HG03460 (cell line): ENCODE measurements around the gene NCAN.
"Not testable (repeated sequence)": the region's sequence is repeated elsewhere in the genome, so short reads cannot be mapped to it uniquely, and the experiment has no call there.

Experiments used
- ATAC-seq: cut with Tn5 transposase; IDR thresholded peaks from one replicate; pipeline ENCODE4 v1.9.1; 2021; ENCODE audit not compliant: unreplicated experiment

NCAN gene

DNA sequence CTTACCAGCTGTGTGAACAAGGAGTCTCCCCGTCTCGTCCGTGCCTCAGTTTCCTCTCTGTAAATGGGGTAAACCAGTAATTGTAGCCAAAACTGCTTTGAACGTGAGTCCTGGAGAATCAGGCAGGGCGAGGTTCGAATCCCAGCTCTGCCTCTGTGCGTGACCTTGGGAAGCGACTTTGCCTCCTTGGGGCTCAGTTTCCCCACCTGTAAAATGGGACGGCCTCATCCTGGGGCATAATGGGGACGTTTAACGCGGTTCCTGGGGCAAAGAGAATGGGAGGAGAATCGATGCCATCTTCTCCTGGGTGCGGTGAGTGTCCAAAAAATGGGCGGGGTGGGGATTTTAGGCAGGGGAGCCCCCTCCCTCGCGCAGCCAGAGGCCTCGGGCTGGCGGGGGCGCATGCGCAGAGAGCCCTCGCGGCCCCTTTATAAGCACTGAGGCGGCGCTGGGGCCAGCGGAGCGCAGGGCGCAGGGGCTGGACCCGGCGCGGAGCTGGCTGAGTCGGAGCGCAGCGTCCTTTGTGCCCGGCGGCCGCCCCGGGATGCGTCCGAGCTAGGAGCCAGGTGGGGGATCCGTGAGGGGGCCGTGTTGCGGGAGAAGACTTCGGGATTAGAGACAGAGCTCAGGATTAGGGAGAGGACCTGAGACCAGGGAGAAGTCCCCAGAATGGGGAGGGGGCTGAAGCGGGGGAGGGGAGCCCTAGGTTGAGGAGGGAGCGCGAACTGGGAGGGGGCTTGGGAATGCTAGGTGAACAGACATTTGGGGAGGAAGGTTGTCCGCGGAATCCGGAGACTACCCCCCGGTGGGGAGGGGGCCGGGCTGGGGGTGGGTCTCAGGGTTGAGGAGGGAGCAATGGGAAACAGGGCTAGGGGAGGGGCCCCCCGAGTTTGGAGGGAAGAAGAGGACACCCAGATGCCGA, at the start of gene NCAN:
Gene NCAN (plus strand): TSS at position 460 of the 922 bp plus-strand sequence. CDS start 4,996 bp downstream, outside the sequence.
- no peak for ATAC-seq

DNA sequence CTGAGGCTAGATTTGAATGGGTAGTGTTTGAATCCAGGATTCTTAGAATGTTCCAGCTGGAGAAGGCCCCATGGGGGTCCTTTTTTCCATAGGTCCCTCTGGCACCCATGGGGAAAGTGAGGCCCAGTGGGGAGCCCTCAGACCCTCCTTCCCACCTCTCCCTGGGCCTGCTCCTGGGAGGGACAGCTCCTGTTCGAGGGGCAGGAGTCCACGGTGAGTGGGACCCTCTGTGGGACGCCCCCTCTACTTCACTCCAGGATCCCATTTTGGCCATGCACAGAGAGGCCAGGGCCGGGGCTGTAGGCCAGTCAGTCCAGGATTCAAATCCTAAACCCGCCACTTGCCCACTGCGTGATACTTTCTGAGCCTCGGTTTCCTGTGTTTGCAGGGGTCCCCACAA, 49.3 kb upstream of the NCAN start:
- ATAC-seq, result no peak

DNA sequence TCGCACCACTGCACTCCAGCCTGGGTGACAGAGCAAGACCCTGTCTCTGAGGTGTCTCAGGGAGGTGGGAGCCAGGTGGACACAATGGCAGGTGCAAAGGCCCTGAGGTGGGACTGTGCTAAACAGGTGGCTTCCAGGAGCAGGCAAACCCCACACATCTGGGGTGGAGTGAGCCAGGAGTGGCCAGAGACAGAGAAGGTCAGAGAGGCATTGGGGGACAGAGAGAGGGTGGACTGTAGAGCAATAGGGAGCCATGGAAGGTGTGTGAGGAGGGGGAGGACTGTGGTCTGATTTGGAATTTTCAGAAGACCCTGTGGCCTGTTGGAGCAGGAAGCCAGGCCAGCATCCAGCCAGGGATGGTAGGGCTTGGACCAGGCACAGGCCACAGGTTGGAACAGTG, 46.4 kb upstream of the NCAN start:
- ATAC-seq, result no peak

DNA sequence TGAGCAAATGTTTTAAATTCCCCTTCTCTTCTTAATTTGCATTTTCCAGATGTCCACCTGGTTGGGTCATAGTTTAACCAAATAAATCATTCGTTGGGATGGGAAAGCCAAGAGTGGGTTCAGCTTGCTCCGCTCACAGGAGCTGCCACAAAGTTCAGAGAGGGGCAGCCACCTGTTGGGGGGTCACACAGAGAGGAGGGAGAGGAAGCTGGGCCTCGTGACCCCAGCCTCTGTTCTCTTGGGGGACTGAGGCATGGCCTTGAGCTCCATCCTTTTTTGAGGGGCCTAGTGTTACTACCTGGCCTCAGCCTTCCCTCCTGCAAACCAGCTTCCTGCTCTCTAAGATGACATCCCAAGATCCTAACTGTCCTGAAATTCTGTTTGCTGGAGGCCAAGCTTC, 44.1 kb upstream of the NCAN start:
- no peak for ATAC-seq

DNA sequence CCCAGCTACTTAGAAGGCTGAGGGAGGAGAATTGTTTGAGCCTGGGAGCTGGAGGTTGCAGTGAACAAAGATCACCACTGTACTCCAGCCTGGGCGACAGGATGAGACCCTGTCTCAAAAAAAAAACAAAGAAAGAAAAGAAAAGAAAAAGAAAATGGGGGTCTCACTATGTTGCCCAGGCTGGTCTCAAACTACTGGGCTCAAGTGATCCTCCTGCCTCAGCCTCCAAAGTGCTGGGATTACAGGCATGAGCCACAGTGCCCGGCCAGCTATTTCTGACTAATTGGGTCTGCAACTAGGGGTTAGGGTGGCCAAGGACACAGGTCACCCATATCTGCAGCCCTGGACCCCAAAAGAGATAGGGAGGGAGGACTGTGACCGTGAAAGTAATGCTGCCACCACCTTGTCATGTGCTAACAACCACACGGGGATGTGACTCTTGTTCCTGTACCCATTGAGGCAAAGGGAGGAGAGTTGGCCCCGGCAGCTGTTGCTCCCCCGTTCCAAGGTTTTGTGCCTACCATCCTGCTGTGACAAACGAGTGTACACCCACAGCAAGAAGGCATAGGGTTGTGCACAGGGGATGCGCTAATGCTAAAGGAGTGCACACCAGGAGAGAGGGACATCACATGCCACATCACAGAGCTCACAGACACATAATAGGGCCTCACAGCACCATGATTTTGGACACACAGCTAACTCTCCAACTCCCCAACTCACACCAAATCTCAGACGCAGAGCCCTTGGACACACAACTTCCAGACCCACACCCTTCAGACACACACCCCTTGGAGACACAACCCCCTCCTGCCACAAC, 42.3 kb upstream of the NCAN start:
- ATAC-seq, result no peak

DNA sequence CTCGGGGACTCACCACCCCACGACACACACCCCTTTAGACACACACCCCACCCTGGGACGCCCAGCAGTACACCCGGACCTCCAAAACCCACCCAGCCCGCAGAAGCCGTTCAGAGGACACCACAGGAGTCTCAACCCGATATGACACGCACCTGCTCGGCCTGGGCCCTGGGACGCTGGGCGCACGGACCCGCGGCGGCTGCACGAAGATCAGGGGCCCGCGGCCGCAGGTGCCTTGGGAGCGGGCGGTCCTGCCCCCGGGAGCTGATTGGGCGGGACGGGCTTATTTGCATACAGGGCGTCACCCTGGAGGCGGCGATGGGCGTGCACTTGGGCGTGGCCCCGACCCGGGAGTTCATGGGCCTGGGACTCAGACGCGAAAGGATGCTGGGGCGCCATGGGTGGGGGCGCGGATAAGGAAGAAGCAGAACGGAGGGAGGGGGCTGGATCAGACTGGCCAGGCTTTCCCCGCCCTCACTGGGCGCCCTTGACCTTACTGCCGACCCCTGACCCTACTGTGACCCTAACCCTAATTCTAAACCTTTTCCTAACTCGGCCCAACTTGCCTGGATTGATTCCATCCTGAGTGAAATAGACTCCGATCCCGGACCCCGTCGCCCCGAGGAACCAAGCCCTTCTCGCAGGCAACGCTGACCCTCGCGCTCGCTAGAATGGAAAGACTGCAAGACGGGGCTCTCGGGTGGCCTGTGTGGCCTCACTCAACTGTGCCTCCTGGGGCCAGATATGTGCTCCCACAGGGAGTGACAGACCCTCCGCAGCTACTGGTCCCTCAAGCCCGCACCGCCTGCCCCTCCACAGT, 41.5 kb upstream of the NCAN start, which contains the start of gene MEF2B:
Gene MEF2B (minus strand): TSS at position 211 of the 820 bp plus-strand sequence. CDS start 19,528 bp downstream, outside the sequence.
- ATAC-seq, result peak; percentile 85

DNA sequence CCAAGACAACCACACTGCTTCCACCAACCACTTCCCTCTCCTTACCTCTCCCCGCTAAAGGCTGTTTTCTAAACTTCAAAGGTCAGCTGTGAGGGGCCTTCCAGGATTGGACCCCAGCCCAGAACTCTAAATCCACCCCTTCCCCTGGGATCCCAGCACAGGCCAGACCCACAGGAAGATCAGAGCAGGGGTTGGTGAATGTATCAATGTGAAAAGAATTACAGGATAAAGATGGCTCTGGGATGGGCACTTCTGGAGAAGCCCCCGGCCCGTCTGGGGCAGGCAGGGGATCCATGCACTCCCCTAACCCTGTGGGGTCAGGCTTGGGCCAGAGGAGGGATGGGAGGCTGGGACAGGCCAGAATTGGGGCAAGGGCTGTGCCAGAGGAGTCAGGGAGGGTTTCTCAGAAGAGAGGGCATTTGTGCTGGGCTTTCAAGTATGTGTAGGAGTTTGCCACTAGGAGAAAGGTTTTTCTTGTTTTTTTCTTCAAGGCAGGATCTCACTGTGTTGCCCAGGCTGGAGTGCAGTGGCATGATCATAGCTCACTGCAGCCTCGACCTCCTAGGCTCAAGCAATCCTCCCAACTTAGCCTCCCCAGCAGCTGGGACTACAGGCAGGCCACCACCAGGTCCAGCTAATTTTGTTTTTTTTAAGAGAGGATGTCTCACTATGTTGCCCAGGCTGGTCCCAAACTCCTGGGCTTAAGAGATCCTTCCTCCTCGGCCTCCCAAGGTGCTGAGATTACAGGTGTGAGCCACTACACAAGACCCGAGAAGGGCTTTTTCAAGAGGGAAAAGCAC, 40.7 kb upstream of the NCAN start:
- ATAC-seq, result no peak

DNA sequence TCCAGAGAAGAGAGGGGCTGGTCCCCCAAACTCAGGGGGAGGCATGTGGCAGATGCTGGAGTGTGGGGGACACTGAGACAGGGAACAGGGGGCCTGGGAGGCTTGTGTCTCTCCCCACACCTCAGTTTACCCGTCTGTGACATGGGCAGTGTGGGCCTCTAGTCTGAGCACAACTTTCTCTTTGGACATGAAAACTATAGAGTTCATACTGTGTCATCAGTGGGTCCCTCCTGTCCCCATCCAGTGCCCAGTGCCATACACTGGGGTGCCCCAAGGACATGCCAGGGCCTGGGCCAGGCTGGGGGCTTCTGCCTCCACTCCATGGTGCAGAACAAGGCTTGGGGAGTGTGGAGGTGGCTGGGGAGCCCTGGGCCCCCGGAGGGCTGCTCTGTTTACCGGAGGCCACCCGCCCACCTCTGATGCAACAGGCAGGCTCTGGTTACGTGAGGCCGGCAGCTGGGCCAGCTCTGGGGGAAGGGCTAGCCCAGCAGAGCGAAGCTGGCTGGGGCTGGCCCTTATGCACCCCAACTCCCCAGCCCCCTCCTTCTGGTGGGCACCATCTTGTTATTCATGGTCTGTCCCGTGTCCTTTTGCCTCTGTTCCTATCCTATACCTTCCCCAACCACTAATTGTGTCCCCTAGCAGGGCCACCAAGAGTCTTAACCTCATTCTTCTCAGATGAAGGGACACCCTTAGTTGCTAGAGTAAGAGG, 39.8 kb upstream of the NCAN start:
- no peak for ATAC-seq

DNA sequence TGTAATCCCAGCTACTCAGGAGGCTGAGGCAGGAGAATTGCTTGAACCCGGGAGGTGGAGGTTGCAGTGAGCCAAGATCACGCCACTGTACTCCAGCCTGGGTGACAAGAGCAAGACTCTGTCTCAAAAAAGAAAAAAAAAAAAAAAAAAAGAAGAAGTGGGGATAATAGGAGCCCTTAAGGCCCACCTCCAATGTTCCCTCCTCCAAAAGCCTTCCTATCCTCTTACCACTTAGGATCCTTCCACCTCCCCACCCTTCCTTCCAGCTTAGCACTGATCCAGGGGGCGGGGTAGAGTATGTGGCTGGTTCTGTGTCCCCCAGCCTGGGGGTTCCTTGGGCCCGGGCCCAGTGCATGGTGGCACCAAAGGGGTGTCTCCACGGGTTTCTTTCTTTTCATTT, 38.5 kb upstream of the NCAN start:
- not testable (repeated sequence) for ATAC-seq

DNA sequence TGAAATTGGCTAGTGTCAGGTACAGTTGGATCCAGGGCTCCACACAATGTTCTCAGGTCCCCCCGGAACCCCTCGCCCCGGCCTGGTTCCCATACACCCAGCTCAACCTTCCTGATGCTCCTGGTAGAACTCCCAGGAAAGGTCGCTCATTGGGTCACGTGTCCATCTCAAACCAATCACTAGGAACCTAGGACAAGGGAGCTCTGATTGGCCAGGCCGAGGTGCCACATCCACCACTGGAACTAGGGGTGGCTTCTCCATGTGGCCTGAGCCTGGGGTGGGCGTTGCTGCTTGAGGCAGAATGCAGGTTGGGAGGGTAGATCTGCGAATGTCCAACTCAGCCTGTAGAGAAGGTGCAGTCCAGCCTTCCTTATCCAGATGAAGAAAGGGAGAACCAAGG, 34.8 kb upstream of the NCAN start:
- ATAC-seq, result no peak

DNA sequence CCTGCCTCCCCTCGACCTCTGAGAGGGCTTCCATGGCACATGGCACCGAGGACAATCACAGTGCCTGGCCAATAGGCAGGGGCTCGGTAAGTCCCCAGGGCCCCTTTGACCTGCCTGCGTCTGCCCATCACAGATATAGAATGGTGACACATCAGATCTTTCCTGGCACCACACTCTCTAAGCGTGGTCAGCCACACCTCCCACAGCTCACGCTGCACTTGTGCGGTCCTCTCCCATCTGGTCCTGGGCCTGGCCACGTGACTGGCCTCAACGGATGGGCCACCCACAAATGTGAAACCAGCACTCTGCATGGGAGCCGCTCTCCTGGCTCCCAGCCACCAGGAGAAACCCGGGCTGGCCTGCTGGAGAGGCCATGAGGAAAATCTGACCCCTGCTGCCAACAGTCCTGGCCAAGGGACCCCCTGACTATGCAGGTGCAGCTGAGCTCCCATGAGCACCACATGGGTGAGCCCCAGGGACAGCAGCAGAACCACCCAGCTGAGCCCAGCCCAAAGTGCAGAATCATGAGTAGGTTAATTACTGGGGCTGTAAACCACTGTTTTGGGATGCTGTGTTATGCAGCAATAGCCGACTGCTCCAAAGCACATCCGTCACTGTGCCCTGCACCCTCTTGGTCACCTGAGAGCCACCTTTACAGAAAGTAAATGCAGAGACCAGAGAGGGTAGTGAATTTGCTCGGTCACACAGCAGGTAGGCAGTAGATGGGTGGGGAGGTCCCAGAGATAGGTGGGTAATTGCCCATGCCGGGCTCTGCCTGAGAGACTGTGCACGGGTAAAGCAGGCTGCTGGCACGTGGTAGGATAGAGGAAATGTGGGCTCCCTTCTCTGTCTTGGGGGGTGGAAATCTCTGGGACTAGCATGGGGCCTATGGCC, 32.0 kb upstream of the NCAN start:
- no peak for ATAC-seq

DNA sequence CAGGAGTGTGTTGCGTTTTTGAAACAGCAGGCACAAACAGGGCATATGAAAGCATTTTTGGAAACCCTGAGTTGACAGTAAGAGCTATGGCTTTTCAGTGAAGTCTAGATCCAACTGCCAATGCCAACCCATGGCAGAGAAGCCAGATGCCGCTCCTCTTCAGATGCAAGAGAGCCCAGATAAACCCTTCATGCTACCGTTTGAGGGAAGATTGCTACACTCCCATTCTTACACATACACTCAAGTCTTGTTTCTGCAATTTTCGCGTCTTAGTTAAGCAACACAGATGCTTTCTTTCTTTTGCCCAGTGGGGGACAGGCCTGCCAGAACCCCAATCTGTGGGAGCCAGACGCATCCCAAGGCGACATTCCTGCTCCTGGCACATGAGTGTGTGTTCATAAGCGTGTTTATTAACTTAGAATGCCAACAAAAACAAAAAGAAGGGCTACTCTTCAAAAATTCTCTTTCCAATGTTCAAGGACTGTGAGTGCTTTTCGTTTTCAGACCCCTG, 30.2 kb upstream of the NCAN start:
- no peak for ATAC-seq

DNA sequence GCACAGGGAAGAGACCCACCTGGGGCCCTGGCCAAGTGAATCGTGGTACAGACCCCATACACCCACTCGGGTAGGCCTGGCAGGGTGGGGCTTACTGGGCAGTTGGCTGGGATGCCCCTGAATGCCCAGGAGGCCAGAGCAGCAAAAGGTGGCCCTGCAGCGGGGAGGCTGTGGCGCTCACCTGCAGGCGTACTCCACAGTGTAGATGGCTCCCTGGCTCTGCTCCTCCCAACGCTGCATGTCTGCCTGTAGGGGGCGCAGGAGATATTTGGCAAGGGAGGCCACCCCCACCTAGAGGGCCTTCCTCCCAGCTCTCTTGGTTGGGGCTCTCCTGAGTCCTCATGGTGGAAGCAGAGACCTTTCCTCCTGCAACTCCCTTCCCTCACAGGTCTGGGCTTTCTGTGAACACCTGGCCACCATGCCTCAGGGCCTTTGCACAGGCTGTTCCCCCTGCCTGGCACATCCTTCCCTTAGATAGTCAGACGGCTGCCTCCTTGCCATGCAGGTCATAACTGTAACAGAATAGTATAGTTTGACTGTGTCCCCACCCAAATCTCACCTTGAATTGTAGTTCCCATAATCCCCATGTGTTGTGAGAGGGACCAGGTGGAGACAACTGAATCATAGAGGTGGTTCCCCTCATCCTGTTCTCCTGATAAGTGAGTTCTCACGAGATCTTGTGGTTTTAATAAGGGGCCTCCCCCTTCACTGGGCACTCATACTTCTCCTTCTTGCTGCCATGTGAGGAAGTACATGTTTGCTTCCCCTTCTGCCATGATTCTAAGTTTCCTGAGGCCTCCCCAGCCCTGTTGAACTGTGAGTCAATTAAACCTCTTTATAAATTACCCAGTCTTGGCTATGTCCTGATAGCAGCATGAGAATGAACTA, 25.7 kb upstream of the NCAN start:
- no peak for ATAC-seq

DNA sequence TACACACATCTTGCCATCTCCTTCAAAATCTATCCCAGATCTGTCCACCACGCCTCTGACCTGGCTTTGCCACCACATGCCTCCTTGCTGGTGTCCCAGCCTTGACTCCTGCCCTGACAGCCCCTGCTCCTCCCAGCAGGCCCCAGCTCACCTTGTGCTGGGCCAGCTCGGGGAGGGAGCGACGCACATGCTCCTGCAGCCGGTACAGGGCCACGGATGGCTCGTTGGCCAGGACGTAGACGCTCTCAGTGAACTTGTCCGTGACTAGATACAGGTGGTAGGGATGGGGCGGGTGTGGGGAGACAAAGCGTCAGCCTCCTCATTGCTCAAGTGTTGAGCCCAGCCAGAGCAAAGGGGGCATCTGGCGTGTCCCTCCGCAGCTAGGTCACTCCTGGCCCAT, 25.0 kb upstream of the NCAN start:
- ATAC-seq, result no peak

DNA sequence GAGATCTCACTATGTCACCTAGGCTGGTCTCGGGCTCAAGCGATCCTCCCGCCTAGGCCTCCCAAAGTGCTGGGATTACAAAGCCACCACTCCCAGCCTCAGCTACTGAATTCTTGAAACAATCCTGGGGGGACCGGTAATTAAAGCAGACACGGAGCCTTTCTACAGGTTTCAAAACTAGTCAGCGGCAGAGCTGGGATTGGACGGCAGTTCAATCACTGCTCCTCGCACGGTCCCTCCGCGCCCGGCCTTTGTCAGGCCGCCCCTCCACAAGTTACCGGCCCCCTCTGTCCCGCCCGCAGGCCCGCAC, 20.0 kb upstream of the NCAN start:
- no peak for ATAC-seq

DNA sequence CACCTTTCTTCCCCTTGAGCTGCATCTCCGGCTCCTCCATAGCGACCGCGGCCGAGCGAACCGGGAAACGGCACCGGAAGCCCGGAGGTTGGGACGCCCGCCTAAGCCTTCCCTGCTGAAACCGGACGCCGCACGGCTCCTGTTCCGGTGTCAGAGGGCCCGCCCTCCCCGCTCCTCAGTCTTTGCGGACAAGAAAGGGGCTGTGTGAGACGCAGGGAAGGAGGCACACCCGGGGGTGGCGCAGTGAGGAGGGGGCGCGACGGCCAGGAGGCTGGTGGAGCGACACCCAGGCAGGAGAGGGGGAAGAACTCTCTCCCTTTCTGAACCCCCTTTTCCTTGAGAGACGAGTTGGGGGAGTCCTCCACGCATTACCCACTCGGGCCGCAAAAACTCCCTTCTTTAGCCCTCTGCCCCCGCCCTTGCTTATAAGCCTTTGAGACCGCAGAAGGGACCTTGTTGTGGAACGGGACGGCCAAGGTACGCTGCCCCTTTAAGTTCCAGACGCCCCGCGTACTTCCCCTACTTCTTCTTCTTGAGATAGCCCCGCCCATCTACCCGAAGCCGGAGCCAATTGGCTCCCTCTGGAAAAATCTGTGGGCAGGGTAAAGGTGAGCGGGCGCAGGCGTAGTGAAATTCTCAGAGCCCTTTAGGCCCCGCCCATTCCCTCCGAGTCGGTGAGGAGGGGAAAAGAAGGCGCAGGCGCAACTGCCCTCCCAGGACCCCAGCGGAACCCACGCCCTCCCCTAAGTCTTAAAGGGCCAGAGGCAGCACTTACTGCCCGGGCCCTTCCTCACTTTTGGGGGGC, 19.5 kb upstream of the NCAN start, which contains the start of the genes BORCS8 and RFXANK:
Gene BORCS8 (minus strand): TSS at position 75 of the 805 bp plus-strand sequence. CDS start 35 bp downstream, at position 40.
Gene RFXANK (plus strand): TSS at position 181 of the 805 bp plus-strand sequence. CDS start 1,689 bp downstream, outside the sequence.
- ATAC-seq, result peak; percentile 82
